NT2/D1 (cell line): ENCODE data around the gene SDC4.

Source experiments
- SUZ12 ChIP-seq: IDR thresholded peaks from 2 replicates; pipeline ENCODE4 v1.6.1; 2011; ENCODE audit not compliant: insufficient read length, insufficient read depth; ENCODE audit errors: extremely low read depth
- YY1 ChIP-seq: IDR thresholded peaks from 2 replicates; pipeline ENCODE4 v1.6.1; 2011; ENCODE audit not compliant: insufficient read length, insufficient read depth

GRCh38 chr20:45363611-45364492 is 15.6 kb upstream of the SDC4 start:
- TF ChIP-seq YY1 (no peak), SUZ12 (no peak)
